ENCODE results near the gene CBARP.

The CBARP gene

DNA sequence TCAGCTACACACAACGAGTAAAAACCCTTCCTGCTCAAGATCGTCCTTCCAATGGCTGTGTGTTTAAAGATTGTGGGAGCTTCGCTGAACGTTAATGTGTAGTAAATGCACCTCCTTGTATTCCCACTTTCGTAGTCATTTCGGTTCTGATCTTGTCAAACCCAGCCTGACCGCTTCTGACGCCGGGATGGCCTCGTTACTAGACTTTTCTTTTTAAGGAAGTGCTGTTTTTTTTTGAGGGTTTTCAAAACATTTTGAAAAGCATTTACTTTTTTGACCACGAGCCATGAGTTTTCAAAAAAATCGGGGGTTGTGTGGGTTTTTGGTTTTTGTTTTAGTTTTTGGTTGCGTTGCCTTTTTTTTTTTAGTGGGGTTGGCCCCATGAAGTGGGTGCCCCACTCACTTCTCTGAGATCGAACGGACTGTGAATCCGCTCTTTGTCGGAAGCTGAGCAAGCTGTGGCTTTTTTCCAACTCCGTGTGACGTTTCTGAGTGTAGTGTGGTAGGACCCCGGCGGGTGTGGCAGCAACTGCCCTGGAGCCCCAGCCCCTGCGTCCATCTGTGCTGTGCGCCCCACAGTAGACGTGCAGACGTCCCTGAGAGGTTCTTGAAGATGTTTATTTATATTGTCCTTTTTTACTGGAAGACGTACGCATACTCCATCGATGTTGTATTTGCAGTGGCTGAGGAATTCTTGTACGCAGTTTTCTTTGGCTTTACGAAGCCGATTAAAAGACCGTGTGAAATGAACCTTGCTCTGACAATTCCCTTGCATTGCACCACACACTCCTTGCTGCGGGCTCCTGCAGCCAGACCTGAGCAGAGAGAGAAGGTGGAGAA is 34.8 kb upstream of the CBARP start:
- TF ChIP-seq ZNF621 (tag by site-specific recombination; IDR thresholded peaks at IDR 0.05) (no peak), GFI1B (tag by site-specific recombination; IDR thresholded peaks at IDR 0.05) (no peak), ZNF629 (tag by site-specific recombination; IDR thresholded peaks at IDR 0.05) (0 out of 2 replicates have a peak, but pooled peaks have one; percentile 14)
- TF ChIP-seq, protein P1, sequence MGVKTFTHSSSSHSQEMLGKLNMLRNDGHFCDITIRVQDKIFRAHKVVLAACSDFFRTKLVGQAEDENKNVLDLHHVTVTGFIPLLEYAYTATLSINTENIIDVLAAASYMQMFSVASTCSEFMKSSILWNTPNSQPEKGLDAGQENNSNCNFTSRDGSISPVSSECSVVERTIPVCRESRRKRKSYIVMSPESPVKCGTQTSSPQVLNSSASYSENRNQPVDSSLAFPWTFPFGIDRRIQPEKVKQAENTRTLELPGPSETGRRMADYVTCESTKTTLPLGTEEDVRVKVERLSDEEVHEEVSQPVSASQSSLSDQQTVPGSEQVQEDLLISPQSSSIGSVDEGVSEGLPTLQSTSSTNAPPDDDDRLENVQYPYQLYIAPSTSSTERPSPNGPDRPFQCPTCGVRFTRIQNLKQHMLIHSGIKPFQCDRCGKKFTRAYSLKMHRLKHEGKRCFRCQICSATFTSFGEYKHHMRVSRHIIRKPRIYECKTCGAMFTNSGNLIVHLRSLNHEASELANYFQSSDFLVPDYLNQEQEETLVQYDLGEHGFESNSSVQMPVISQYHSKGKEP (tag by site-specific recombination; IDR thresholded peaks at IDR 0.05) = peak; percentile 45; the same call in 1 of the 2 replicates
- H3K4me3 ChIP-seq (ENCODE audit: low read depth, low read length) = no peak overlapping the region
- CTCF ChIA-PET = interaction anchor here (1.1 to 2.8 kb wide), 2 partner anchors 28 to 55 kb away, joined by 3 to 23 read pairs; no protein-coding TSS in a partner anchor
- POLR2A ChIA-PET = interaction anchor here (0.6 to 3.4 kb wide), 9 partner anchors 7 to 172 kb away, joined by 3 to 28 read pairs (median 6); no protein-coding TSS in a partner anchor
- H3K36me3 ChIP-seq (ENCODE audit: control insufficient read depth in 2 of 2, insufficient read depth in 1 of 2, low read length in 2 of 2) = peaks cover 4 to 65% of the 10 kb centered on the region in 2 experiments; a peak in 2 of 3 replicates
- H3K27ac ChIP-seq (ENCODE audit: extremely low read depth, low read depth, low read length) = peak overlapping the region; percentile 99
- H3K4me1 ChIP-seq (ENCODE audit: control insufficient read depth, insufficient read depth, low read length) = peaks cover 19% of the 10 kb centered on the region
- no peaks in the 10 kb centered on the region for H3K9me3 ChIP-seq (ENCODE audit: control insufficient read depth, insufficient read depth, low read depth, low read length)

DNA sequence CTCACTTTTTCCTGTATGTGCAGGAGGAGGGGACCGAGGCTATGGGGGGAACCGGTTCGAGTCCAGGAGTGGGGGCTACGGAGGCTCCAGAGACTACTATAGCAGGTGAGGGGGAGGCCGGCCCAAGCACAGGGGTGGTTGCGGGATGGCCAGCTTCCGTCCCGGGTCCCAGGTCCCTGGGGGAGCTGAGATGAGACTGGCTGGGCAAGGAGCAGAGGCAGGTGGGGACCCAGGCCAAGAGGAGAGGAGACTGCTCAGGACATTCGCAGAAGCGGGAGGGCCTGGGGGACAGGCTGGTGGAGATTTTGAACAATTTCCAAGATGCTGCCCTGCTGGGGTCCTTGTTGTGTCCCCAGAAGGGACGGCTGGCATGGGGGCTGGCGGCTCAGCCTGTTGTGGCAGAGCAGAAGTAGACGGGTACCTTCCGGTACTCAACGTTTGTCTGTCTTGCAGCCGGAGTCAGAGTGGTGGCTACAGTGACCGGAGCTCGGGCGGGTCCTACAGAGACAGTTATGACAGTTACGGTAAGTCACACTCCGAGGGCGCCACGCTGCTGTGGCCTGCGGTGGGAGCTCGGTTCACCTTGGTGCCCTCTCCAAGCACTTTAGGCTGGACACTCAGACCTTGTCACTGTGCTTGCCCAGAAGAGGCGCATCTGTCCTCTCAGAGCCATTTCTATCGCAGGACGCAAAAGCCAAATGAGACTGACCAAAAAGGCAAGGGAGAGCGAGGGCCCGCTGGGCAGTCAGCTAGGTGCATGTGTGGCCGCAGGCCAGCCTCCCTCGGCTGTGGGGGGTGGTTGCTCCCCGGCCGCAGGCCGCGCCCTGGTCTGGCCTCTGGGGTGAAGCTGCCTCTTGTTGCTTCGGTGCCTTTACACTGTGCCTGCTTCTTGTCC is 34.0 kb upstream of the CBARP start:
- TF ChIP-seq GLIS1 (tag by site-specific recombination; IDR thresholded peaks at IDR 0.05) (no peak), WT1 (tag by site-specific recombination; IDR thresholded peaks at IDR 0.05) (peak; percentile 18; the same call in 1 of the 2 replicates), BCL11B (tag by site-specific recombination; IDR thresholded peaks at IDR 0.05; ENCODE audit: low read depth) (peak; percentile 74), ZFP69B (tag by site-specific recombination; IDR thresholded peaks at IDR 0.05) (no peak), ZNF514 (tag by site-specific recombination; IDR thresholded peaks at IDR 0.05) (no peak), ZNF600 (tag by site-specific recombination; IDR thresholded peaks at IDR 0.05) (peak; percentile 58), KLF8 (tag by site-specific recombination; IDR thresholded peaks at IDR 0.05) (no peak)
- TF ChIP-seq, protein P1 (tag by site-specific recombination; IDR thresholded peaks at IDR 0.05) = no peak
- TF ChIP-seq, protein P2, sequence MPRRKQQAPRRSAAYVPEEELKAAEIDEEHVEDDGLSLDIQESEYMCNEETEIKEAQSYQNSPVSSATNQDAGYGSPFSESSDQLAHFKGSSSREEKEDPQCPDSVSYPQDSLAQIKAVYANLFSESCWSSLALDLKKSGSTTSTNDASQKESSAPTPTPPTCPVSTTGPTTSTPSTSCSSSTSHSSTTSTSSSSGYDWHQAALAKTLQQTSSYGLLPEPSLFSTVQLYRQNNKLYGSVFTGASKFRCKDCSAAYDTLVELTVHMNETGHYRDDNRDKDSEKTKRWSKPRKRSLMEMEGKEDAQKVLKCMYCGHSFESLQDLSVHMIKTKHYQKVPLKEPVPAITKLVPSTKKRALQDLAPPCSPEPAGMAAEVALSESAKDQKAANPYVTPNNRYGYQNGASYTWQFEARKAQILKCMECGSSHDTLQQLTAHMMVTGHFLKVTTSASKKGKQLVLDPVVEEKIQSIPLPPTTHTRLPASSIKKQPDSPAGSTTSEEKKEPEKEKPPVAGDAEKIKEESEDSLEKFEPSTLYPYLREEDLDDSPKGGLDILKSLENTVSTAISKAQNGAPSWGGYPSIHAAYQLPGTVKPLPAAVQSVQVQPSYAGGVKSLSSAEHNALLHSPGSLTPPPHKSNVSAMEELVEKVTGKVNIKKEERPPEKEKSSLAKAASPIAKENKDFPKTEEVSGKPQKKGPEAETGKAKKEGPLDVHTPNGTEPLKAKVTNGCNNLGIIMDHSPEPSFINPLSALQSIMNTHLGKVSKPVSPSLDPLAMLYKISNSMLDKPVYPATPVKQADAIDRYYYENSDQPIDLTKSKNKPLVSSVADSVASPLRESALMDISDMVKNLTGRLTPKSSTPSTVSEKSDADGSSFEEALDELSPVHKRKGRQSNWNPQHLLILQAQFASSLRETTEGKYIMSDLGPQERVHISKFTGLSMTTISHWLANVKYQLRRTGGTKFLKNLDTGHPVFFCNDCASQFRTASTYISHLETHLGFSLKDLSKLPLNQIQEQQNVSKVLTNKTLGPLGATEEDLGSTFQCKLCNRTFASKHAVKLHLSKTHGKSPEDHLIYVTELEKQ (tag by site-specific recombination; IDR thresholded peaks at IDR 0.05; ENCODE audit: borderline replicate concordance) = no peak
- ChIA-PET POLR2A (interaction anchor here (1.0 to 2.8 kb wide), 3 partner anchors 19 to 172 kb away, joined by 6 to 22 read pairs (median 7); no protein-coding TSS in a partner anchor), CTCF (interaction anchor here (0.7 to 2.8 kb wide), 2 partner anchors 16 to 28 kb away, joined by 3 to 23 read pairs; no protein-coding TSS in a partner anchor)
- Histone ChIP-seq H3K4me1 (ENCODE audit: control insufficient read depth, insufficient read depth, low read length) (peaks cover 23% of the 10 kb centered on the region), H3K9me3 (ENCODE audit: control insufficient read depth, insufficient read depth, low read depth, low read length) (no peaks in the 10 kb centered on the region), H3K27ac (ENCODE audit: extremely low read depth, low read depth, low read length) (peak overlapping the region; percentile 99), H3K4me3 (ENCODE audit: low read depth, low read length) (no peak overlapping the region), H3K36me3 (ENCODE audit: control insufficient read depth in 2 of 2, insufficient read depth in 1 of 2, low read length in 2 of 2) (peaks cover 4 to 57% of the 10 kb centered on the region in 2 experiments; a peak in 2 of 3 replicates)

Measured in HEK293 (cell line).